ENCODE measurements around the gene DCDC2C.

The DCDC2C gene

GRCh38 chr2:3670376-3670775 is 33.0 kb upstream of the DCDC2C start:
- H2AFZ ChIP-seq (ENCODE audit: low read depth), result no peak overlapping the region
- no peak for TF ChIP-seq CTCF (conservative IDR thresholded peaks at IDR 0.05; ENCODE audit: low read depth, low read length)
- H3K4me3 ChIP-seq (IDR thresholded peaks at IDR 0.05; ENCODE audit: insufficient read depth, low read depth, low read length), result no peak overlapping the region
- no peaks in the 10 kb centered on the region for H3K4me1 ChIP-seq (ENCODE audit: low read depth, poor library complexity, severe bottlenecking)
- no peak overlapping the region for H3K9ac ChIP-seq
- H3K27me3 ChIP-seq (ENCODE audit: insufficient read depth, low read depth), result no peaks in the 10 kb centered on the region
- H4K20me1 ChIP-seq (ENCODE audit: insufficient read depth), result no peaks in the 10 kb centered on the region
- H3K27ac ChIP-seq, result no peak overlapping the region
- no peaks in the 10 kb centered on the region for H3K36me3 ChIP-seq (ENCODE audit: insufficient read depth)
- H3K4me2 ChIP-seq, result no peak overlapping the region
- H3K79me2 ChIP-seq (ENCODE audit: insufficient read depth, low read depth), result no peaks in the 10 kb centered on the region

- Histone ChIP-seq H3K27ac (no peak overlapping the region), H4K20me1 (ENCODE audit: insufficient read depth) (no peaks in the 10 kb centered on the region), H3K9ac (no peak overlapping the region), H3K4me1 (ENCODE audit: low read depth, poor library complexity, severe bottlenecking) (no peaks in the 10 kb centered on the region), H3K36me3 (ENCODE audit: insufficient read depth) (no peaks in the 10 kb centered on the region), H3K4me2 (no peak overlapping the region), H3K4me3 (IDR thresholded peaks at IDR 0.05; ENCODE audit: insufficient read depth, low read depth, low read length) (no peak overlapping the region), H3K79me2 (ENCODE audit: insufficient read depth, low read depth) (no peaks in the 10 kb centered on the region), H2AFZ (ENCODE audit: low read depth) (no peak overlapping the region), H3K27me3 (ENCODE audit: insufficient read depth, low read depth) (no peaks in the 10 kb centered on the region)
- TF ChIP-seq CTCF (conservative IDR thresholded peaks at IDR 0.05; ENCODE audit: low read depth, low read length), result no peak
These were observed 32.4 kb upstream of the DCDC2C start for GRCh38 chr2:3670941-3671340.

GRCh38 chr2:3672861-3673678 is 30.3 kb upstream of the DCDC2C start:
- no peaks in the 10 kb centered on the region for H3K27me3 ChIP-seq (ENCODE audit: insufficient read depth, low read depth)
- H3K36me3 ChIP-seq (ENCODE audit: insufficient read depth), result no peaks in the 10 kb centered on the region
- H3K27ac ChIP-seq, result no peak overlapping the region
- no peaks in the 10 kb centered on the region for H3K4me1 ChIP-seq (ENCODE audit: low read depth, poor library complexity, severe bottlenecking)
- no peak overlapping the region for H2AFZ ChIP-seq (ENCODE audit: low read depth)
- H3K9ac ChIP-seq, result no peak overlapping the region
- no peaks in the 10 kb centered on the region for H4K20me1 ChIP-seq (ENCODE audit: insufficient read depth)
- no peak for TF ChIP-seq CTCF (conservative IDR thresholded peaks at IDR 0.05; ENCODE audit: low read depth, low read length)
- no peak overlapping the region for H3K4me2 ChIP-seq
- H3K79me2 ChIP-seq (ENCODE audit: insufficient read depth, low read depth), result no peaks in the 10 kb centered on the region
- H3K4me3 ChIP-seq (IDR thresholded peaks at IDR 0.05; ENCODE audit: insufficient read depth, low read depth, low read length), result no peak overlapping the region

GRCh38 chr2:3674066-3674845 is 29.1 kb upstream of the DCDC2C start:
- H3K79me2 ChIP-seq (ENCODE audit: insufficient read depth, low read depth), result no peaks in the 10 kb centered on the region

More at GRCh38 chr2:3674066-3674845, 29.1 kb upstream of the DCDC2C start:
- H3K27ac ChIP-seq, result no peak overlapping the region
- H3K4me1 ChIP-seq (ENCODE audit: low read depth, poor library complexity, severe bottlenecking), result no peaks in the 10 kb centered on the region
- H2AFZ ChIP-seq (ENCODE audit: low read depth), result no peak overlapping the region
- no peak overlapping the region for H3K9ac ChIP-seq
- H3K27me3 ChIP-seq (ENCODE audit: insufficient read depth, low read depth), result no peaks in the 10 kb centered on the region
- no peak for TF ChIP-seq CTCF (conservative IDR thresholded peaks at IDR 0.05; ENCODE audit: low read depth, low read length)
- no peaks in the 10 kb centered on the region for H4K20me1 ChIP-seq (ENCODE audit: insufficient read depth)
- H3K4me3 ChIP-seq (IDR thresholded peaks at IDR 0.05; ENCODE audit: insufficient read depth, low read depth, low read length), result no peak overlapping the region
- H3K4me2 ChIP-seq, result no peak overlapping the region
- H3K36me3 ChIP-seq (ENCODE audit: insufficient read depth), result no peaks in the 10 kb centered on the region
